Panc1 (cell line): ENCODE data around the gene EEF1A1. TPM values are rescaled to one million over a fixed set of nuclear protein-coding genes. Genes with fewer than 3 reads are reported as not detected.

Source experiments
- ATAC-seq: fragments of 200-7000 bp; cut with Tn5 transposase; 2 replicates; pipeline ENCODE4 v1.9.1; 2020; ENCODE audit warnings: mild to moderate bottlenecking, moderate library complexity
- BruUV-seq: library from RNA; stranded (reverse); fragments of 400-500 nt; replicated peaks from 2 replicates; lab custom pipeline; 2021; lab: Mats Ljungman, UMichigan
- CTCF ChIA-PET: fragments of 300-600 bp; sonication (Branson Sonifier 250); formaldehyde crosslinking; loops from one replicate; lab custom pipeline; 2022; ENCODE audit warnings: antibody characterized with exemption; lab: Charles Lee
- POLR2A ChIA-PET: fragments of 300-600 bp; sonication (Branson Sonifier 250); formaldehyde crosslinking; loops from one replicate; lab custom pipeline; 2022; ENCODE audit warnings: antibody characterized with exemption; lab: Charles Lee
- DNase-seq: peaks from one replicate; pipeline ENCODE4 v3.0.0-alpha.2; 2010; ENCODE audit warnings: low read depth, low spot score
- H3K27ac ChIP-seq: 2 replicates; pipeline ENCODE4 v1.5.1; 2011; ENCODE audit warnings: mild to moderate bottlenecking, low read length, inconsistent platforms
- H3K27me3 ChIP-seq: fragments of 200-500 bp; sonication (Bioruptor generic); 2 replicates; pipeline ENCODE4 v1.6.0; 2014; ENCODE audit warnings: low read length, inconsistent platforms; ENCODE audit not compliant: control insufficient read depth, insufficient read depth
- H3K36me3 ChIP-seq: fragments of 200-500 bp; sonication (Bioruptor generic); 2 replicates; pipeline ENCODE4 v1.5.1; 2014; ENCODE audit warnings: inconsistent platforms, mild to moderate bottlenecking, low read length, moderate library complexity; ENCODE audit not compliant: control insufficient read depth, insufficient read depth
- H3K4me1 ChIP-seq: 2 replicates; pipeline ENCODE4 v1.5.1; 2011; ENCODE audit warnings: inconsistent platforms, mild to moderate bottlenecking, low read length, moderate library complexity; ENCODE audit not compliant: control insufficient read depth, insufficient read depth
- H3K4me3 ChIP-seq, 2 experiments: 2 replicates each; pipeline ENCODE4 v1.5.1; 2011 to 2012; ENCODE audit warnings: low read depth in 2 of 2, low read length in 2 of 2, mild to moderate bottlenecking in 2 of 2, inconsistent platforms in 1 of 2, moderate library complexity in 1 of 2
- H3K9me3 ChIP-seq: fragments of 200-500 bp; sonication (Bioruptor generic); 2 replicates; pipeline ENCODE4 v1.5.1; 2014; ENCODE audit warnings: low read depth, mild to moderate bottlenecking, inconsistent platforms, low read length, moderate library complexity; ENCODE audit not compliant: control insufficient read depth, insufficient read depth
- POLR2AphosphoS5 ChIP-seq: IDR thresholded peaks from 2 replicates; pipeline ENCODE4 v1.6.1; 2012; ENCODE audit warnings: mild to moderate bottlenecking, low read depth, low read length, moderate library complexity
- SIN3A ChIP-seq: IDR thresholded peaks from 2 replicates; pipeline ENCODE4 v1.6.1; 2012; ENCODE audit warnings: low read depth, mild to moderate bottlenecking, low read length, moderate library complexity, borderline replicate concordance; ENCODE audit not compliant: insufficient read depth
- TCF7L2 ChIP-seq: IDR thresholded peaks from 2 replicates; pipeline ENCODE4 v1.6.1; 2011; ENCODE audit warnings: mild to moderate bottlenecking, low read depth, low read length, inconsistent platforms
- in situ Hi-C: cut with HindIII; loops from 2 replicates; pipeline ENCODE4 v1.10.0; 2016; ENCODE audit warnings: low sequenced_read_pairs, low pct_unique_long_range_greater_than_20kb
- intact Hi-C: fragments of 100-400 bp; cut with micrococcal nuclease; formaldehyde crosslinking; loops from one replicate; pipeline ENCODE4 v1.10.0; 2022; ENCODE audit not compliant: unreplicated experiment
- total RNA-seq: library from RNA; stranded (reverse); gene quantifications from one replicate; pipeline ENCODE4 v1.2.1, GENCODE V29; 2021; ENCODE audit not compliant: unreplicated experiment
- TF ChIP-seq, protein P1 (sequence below), 2 experiments: IDR thresholded peaks; 2 replicates each; pipeline ENCODE4 v1.6.1; 2011 to 2012; ENCODE audit warnings: low read depth in 2 of 2, control low read depth in 1 of 2, low read length in 1 of 2, mild to moderate bottlenecking in 1 of 2, moderate library complexity in 1 of 2; ENCODE audit not compliant: insufficient read depth in 1 of 2
- TF ChIP-seq, protein P2 (sequence below): fragments of 450-650 bp; IDR thresholded peaks from 2 replicates; pipeline ENCODE4 v1.5.1; 2017; ENCODE audit warnings: mild to moderate bottlenecking

EEF1A1 gene
- total RNA-seq, 1 experiment from 2014 or later: 10,069 TPM

GRCh38 chr6:73477407-73477806, 43.4 kb downstream of the EEF1A1 start:
- in situ Hi-C loops: loop anchor here (25.0 kb wide), 1 partner anchor 135 kb away; no protein-coding TSS in a partner anchor

DNA sequence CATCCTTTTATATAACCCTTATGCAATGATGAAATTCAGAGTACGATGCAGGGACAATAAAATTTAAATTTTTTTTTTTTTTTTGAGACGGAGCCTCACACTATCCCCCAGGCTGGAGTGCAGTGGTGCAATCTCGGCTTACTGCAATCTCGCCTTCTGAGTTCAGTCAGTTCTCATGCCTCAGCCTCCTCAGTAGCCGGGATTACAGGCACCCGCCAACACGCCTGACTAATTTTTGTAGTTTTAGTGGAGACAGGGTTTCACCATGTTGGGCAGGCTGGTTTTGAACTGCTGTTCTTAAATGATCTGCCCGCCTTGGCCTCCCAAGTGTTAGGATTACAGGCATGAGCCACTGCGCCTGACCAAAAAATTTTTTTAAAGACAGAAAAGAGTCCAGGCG, 44.1 kb downstream of the EEF1A1 start:
- Histone ChIP-seq H3K27ac (no peak overlapping the region), H3K27me3 (no peaks in the 10 kb centered on the region), H3K4me1 (no peaks in the 10 kb centered on the region), H3K9me3 (no peaks in the 10 kb centered on the region), H3K36me3 (peaks cover 19% of the 10 kb centered on the region), H3K4me3 (no peak overlapping the region)
- ChIA-PET POLR2A (no interaction called here), CTCF (no interaction called here)
- no TSS peak for BruUV-seq
- in situ Hi-C loops: loop anchor here (25.0 kb wide), 1 partner anchor 136 kb away; no protein-coding TSS in a partner anchor
- intact Hi-C loops: no loop called here
- DNase-seq (no peak), ATAC-seq (no peak)
- TF ChIP-seq, protein P1, sequence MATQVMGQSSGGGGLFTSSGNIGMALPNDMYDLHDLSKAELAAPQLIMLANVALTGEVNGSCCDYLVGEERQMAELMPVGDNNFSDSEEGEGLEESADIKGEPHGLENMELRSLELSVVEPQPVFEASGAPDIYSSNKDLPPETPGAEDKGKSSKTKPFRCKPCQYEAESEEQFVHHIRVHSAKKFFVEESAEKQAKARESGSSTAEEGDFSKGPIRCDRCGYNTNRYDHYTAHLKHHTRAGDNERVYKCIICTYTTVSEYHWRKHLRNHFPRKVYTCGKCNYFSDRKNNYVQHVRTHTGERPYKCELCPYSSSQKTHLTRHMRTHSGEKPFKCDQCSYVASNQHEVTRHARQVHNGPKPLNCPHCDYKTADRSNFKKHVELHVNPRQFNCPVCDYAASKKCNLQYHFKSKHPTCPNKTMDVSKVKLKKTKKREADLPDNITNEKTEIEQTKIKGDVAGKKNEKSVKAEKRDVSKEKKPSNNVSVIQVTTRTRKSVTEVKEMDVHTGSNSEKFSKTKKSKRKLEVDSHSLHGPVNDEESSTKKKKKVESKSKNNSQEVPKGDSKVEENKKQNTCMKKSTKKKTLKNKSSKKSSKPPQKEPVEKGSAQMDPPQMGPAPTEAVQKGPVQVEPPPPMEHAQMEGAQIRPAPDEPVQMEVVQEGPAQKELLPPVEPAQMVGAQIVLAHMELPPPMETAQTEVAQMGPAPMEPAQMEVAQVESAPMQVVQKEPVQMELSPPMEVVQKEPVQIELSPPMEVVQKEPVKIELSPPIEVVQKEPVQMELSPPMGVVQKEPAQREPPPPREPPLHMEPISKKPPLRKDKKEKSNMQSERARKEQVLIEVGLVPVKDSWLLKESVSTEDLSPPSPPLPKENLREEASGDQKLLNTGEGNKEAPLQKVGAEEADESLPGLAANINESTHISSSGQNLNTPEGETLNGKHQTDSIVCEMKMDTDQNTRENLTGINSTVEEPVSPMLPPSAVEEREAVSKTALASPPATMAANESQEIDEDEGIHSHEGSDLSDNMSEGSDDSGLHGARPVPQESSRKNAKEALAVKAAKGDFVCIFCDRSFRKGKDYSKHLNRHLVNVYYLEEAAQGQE (IDR thresholded peaks at IDR 0.05; ENCODE audit: insufficient read depth in 1 of 2, low read depth in 2 of 2, low read length in 1 of 2): no peak
- TF ChIP-seq TCF7L2: no peak
- no peak for TF ChIP-seq POLR2AphosphoS5
- TF ChIP-seq SIN3A: no peak
- TF ChIP-seq, protein P2, sequence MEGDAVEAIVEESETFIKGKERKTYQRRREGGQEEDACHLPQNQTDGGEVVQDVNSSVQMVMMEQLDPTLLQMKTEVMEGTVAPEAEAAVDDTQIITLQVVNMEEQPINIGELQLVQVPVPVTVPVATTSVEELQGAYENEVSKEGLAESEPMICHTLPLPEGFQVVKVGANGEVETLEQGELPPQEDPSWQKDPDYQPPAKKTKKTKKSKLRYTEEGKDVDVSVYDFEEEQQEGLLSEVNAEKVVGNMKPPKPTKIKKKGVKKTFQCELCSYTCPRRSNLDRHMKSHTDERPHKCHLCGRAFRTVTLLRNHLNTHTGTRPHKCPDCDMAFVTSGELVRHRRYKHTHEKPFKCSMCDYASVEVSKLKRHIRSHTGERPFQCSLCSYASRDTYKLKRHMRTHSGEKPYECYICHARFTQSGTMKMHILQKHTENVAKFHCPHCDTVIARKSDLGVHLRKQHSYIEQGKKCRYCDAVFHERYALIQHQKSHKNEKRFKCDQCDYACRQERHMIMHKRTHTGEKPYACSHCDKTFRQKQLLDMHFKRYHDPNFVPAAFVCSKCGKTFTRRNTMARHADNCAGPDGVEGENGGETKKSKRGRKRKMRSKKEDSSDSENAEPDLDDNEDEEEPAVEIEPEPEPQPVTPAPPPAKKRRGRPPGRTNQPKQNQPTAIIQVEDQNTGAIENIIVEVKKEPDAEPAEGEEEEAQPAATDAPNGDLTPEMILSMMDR: no peak

More at GRCh38 chr6:73477407-73477806, 43.4 kb downstream of the EEF1A1 start:
- BruUV-seq: no TSS peak
- POLR2A ChIA-PET: interaction anchor here (0.6 kb wide), 1 partner anchor 43 kb away, joined by 3 read pairs; no protein-coding TSS in a partner anchor
- Histone ChIP-seq H3K9me3 (no peaks in the 10 kb centered on the region), H3K4me1 (no peaks in the 10 kb centered on the region), H3K36me3 (peaks cover 15% of the 10 kb centered on the region), H3K27me3 (no peaks in the 10 kb centered on the region), H3K4me3 (no peak overlapping the region), H3K27ac (no peak overlapping the region)
- intact Hi-C loops: no loop called here
- DNase-seq (no peak), ATAC-seq (no peak)
- TF ChIP-seq SIN3A (no peak), POLR2AphosphoS5 (no peak), TCF7L2 (no peak)
- TF ChIP-seq, protein P1 (IDR thresholded peaks at IDR 0.05; ENCODE audit: insufficient read depth in 1 of 2, low read depth in 2 of 2, low read length in 1 of 2): no peak
- TF ChIP-seq, protein P2: no peak
- CTCF ChIA-PET: no interaction called here
